GM12865 (cell line): ENCODE results near the gene CCDC73.

Experiments used
- DNase-seq: peaks from one replicate; pipeline ENCODE4 v3.0.0; 2010; ENCODE audit warnings: low read depth
- H3K4me3 ChIP-seq: 2 replicates; pipeline ENCODE4 v1.5.1; 2011; ENCODE audit warnings: mild to moderate bottlenecking, low read depth, low read length, control low read depth
- CTCF ChIP-seq: IDR thresholded peaks from 2 replicates; pipeline ENCODE4 v1.5.1; 2011; ENCODE audit warnings: low read length, control low read depth, low read depth, inconsistent platforms; ENCODE audit not compliant: insufficient read depth; ENCODE audit errors: missing control alignments

The CCDC73 gene

GRCh38 chr11:32594272-32594671, 200.2 kb downstream of the CCDC73 start:
- no peak for DNase-seq
- H3K4me3 ChIP-seq, result no peak overlapping the region
- no peak for TF ChIP-seq CTCF

GRCh38 chr11:32586576-32587190, 207.8 kb downstream of the CCDC73 start:
- peak; percentile 25 for TF ChIP-seq CTCF
- DNase-seq, result peak; percentile 31
- 0 out of 2 replicates have a peak overlapping the region, but pooled peaks have one; percentile 11 for H3K4me3 ChIP-seq

- peak overlapping the region; percentile 83 for H3K4me3 ChIP-seq
- no peak for TF ChIP-seq CTCF
- no peak for DNase-seq
Observed at GRCh38 chr11:32584921-32585320, 209.5 kb downstream of the CCDC73 start.

GRCh38 chr11:32583459-32584271, 210.8 kb downstream of the CCDC73 start, which contains the start of gene EIF3M:
Gene EIF3M, plus strand, starts transcription at chr11:32583831. Its CDS starts 57 bp downstream, at chr11:32583888.
- DNase-seq, result peak; percentile 99
- TF ChIP-seq CTCF, result no peak
- peak within 1 kb of the TSS; percentile 83 for H3K4me3 ChIP-seq

GRCh38 chr11:32581556-32581955, 212.9 kb downstream of the CCDC73 start:
- no peak for DNase-seq
- no peak for TF ChIP-seq CTCF
- H3K4me3 ChIP-seq, result no peak overlapping the region

- DNase-seq, result no peak
- no peak overlapping the region for H3K4me3 ChIP-seq
- TF ChIP-seq CTCF, result no peak
Observed at GRCh38 chr11:32580967-32581366, 213.5 kb downstream of the CCDC73 start.

GRCh38 chr11:32576456-32576855, 218.0 kb downstream of the CCDC73 start:
- no peak for DNase-seq
- TF ChIP-seq CTCF, result no peak
- no peak overlapping the region for H3K4me3 ChIP-seq
